ENCODE measurements around the gene CACNA2D3.

- TF ChIP-seq CTCF (IDR thresholded peaks at IDR 0.05; ENCODE audit: low read length): no peak
- TF ChIP-seq EZH2phosphoT487 (IDR thresholded peaks at IDR 0.05; ENCODE audit: low read length): no peak
- no peak for TF ChIP-seq EZH2 (optimal IDR thresholded peaks at IDR 0.05; ENCODE audit: low read depth, low read length)
Measured at GRCh38 chr3:54859184-54859583, 736.8 kb downstream of the CACNA2D3 start.
